22Rv1 (cell line): ENCODE measurements around the gene CRACR2A.

Experiments
- ZFX ChIP-seq: fragments of 450-650 bp; IDR thresholded peaks from 2 replicates; pipeline ENCODE4 v1.6.1; 2017; ENCODE audit warnings: antibody characterized with exemption, borderline replicate concordance
- TF ChIP-seq, protein P1 (sequence below): fragments of 450-650 bp; IDR thresholded peaks from 2 replicates; pipeline ENCODE4 v1.5.1; 2017; ENCODE audit warnings: mild to moderate bottlenecking

GRCh38 chr12:3593906-3594483 lies 158.9 kb downstream of the CRACR2A start:
- TF ChIP-seq, protein P1, sequence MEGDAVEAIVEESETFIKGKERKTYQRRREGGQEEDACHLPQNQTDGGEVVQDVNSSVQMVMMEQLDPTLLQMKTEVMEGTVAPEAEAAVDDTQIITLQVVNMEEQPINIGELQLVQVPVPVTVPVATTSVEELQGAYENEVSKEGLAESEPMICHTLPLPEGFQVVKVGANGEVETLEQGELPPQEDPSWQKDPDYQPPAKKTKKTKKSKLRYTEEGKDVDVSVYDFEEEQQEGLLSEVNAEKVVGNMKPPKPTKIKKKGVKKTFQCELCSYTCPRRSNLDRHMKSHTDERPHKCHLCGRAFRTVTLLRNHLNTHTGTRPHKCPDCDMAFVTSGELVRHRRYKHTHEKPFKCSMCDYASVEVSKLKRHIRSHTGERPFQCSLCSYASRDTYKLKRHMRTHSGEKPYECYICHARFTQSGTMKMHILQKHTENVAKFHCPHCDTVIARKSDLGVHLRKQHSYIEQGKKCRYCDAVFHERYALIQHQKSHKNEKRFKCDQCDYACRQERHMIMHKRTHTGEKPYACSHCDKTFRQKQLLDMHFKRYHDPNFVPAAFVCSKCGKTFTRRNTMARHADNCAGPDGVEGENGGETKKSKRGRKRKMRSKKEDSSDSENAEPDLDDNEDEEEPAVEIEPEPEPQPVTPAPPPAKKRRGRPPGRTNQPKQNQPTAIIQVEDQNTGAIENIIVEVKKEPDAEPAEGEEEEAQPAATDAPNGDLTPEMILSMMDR: no peak
- no peak for TF ChIP-seq ZFX
